Gastrocnemius medialis (tissue), 4 donors: ENCODE measurements around the gene SLC2A2.

ENCODE experiments used
- CTCF ChIP-seq, 5 experiments: fragments of 450-650 bp in 3 of 5; fragments of 200-600 bp in 2 of 5; sonication (generic) in 2 of 5; IDR thresholded peaks in 4 of 5; conservative IDR thresholded peaks in 1 of 5; 1 replicate in 4 of 5; 2 replicates in 1 of 5; pipeline ENCODE4 v1.5.1; 2016 to 2019; ENCODE audit warnings: antibody characterized with exemption in 5 of 5, mild to moderate bottlenecking in 3 of 5, moderate library complexity in 3 of 5
- POLR2A ChIP-seq, 2 donors: fragments of 450-650 bp; IDR thresholded peaks; one replicate each; pipeline ENCODE4 v1.6.1; 2017; ENCODE audit warnings: antibody characterized with exemption in 2 of 2, mild to moderate bottlenecking in 2 of 2, moderate library complexity in 2 of 2

- TF ChIP-seq POLR2A (IDR thresholded peaks at IDR 0.05) (no peak), CTCF (IDR thresholded peaks at IDR 0.05 in 4 of 5, conservative IDR thresholded peaks at IDR 0.05 in 1 of 5) (no peak)
These were observed 51.0 kb downstream of the SLC2A2 start for GRCh38 chr3:170975283-170976189.
